HG03378 (cell line): ENCODE measurements around the gene MT1M.
"Not testable (repeated sequence)": the region's sequence is repeated elsewhere in the genome, so short reads cannot be mapped to it uniquely, and the experiment has no call there.

Experiments used
- ATAC-seq: cut with Tn5 transposase; IDR thresholded peaks from one replicate; pipeline ENCODE4 v1.9.1; 2021; ENCODE audit warnings: mild to moderate bottlenecking, moderate library complexity; ENCODE audit not compliant: unreplicated experiment

Gene MT1M

DNA sequence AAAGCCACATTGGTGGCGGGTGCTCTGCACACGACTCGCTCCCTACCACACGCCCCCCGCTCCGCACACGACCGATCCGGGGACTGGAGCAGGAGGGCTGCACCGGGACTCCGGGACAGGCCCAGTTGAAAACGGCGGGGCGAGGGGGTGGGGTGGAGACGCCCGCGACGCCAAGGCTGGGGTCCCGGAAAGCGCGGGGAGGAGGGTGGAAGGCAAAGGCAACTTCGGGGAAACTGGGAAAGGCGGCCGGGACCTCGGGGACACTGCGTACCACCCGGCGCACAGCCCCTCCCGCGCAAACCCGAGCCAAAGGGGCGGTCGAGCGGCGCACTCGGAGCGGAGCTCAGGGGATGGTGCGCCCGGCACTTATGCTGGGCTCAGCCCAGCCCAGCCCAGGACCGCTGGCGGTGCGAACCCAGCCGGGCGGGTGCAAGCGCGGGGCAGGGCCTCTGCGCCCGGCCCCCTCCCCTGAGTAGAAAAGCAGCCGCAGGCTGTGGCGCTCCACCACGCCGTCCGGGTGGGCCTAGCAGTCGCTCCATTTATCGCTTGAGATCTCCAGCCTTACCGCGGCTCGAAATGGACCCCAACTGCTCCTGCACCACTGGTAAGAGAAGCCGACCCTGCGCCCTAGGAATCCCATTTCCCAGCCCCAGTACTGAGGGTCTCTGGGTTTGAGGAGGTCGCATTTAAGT lies at the start of gene MT1M:
TSS of gene MT1M (plus strand) at position 504 of the 692 bp plus-strand sequence. CDS start at position 577, 73 bp downstream.
- ATAC-seq, result no peak

- ATAC-seq, result not testable (repeated sequence)
Measured at GRCh38 chr16:56582911-56583310, 49.5 kb upstream of the MT1M start.

GRCh38 chr16:56583351-56584168 lies 48.9 kb upstream of the MT1M start:
- no peak for ATAC-seq

DNA sequence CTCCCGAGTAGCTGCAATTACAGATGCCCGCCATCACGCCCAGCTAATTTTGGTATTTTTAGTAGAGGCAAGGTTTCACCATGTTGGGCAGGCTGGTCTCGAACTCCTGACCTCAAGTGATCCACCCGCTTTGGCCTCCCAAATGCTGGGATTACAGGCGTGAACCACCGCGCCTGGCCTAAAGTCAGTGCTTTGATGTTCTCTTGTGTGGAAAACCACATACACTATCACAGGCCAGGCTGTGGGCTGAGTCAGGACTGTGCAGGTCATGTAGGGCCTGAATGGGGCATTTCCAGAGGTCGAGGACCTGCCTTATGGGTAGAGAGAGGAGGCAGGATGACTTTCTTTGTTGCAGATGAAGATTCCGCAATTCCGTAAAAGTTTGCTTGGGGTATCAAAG lies 48.2 kb upstream of the MT1M start:
- ATAC-seq, result no peak

- ATAC-seq, result no peak
Measured at GRCh38 chr16:56588781-56589140, 43.7 kb upstream of the MT1M start.

- ATAC-seq, result no peak
Measured at GRCh38 chr16:56589141-56590039, 43.1 kb upstream of the MT1M start, which contains the start of gene MT3. Gene MT3, plus strand, starts transcription at chr16:56589528. Its CDS starts 63 bp downstream, at chr16:56589591.

GRCh38 chr16:56591377-56592060 lies 40.9 kb upstream of the MT1M start:
- ATAC-seq, result no peak

DNA sequence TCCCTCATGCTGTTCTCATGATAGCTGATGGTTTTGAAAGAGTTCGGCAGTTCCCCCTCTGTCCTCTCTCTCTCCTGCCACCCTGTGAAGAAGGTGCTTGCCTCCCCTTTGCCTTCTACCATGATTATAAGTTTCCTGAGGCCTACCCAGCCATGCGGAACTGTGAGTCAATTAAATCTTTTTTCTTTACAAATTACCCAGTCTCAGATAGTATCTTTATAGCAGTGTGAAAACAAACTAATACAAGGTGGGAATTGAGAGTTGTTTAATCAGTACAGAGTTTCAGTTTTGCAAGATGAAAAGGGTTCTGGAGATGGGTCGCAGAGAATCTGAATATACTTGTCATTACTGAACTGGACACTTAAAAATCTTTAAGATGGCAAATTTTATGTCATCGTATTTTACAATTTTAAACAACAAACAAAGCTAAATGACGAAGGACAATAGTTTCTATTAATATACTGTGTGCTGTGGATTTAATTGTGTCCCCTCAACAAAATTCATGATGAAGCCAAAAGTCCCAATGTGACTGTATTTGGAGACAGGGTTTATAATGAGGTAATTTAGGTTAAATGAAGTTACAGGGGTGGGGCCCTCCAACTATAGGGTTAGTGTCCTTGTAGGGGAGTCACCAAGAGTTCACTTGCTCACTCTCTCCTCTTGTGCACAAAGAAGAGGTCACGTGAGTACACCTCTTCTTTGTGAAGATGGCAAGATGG lies 38.7 kb upstream of the MT1M start:
- ATAC-seq, result no peak

DNA sequence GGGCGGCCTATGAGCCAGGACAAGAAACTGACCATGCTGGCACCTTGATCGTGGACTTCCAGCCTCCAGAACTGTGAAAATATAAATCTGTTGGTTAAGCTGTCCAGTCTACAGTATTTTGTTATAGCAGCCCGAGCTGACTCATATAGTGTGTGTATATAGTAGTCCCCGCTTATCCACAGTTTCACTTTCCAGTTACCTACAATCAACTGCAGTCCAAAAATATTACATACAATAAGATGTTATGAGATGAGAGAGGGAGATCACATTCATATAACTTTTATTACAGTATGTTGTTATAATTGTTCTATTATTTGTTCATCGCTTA lies 38.2 kb upstream of the MT1M start:
- no peak for ATAC-seq

GRCh38 chr16:56600398-56600999 lies 32.0 kb upstream of the MT1M start:
- ATAC-seq, result no peak

DNA sequence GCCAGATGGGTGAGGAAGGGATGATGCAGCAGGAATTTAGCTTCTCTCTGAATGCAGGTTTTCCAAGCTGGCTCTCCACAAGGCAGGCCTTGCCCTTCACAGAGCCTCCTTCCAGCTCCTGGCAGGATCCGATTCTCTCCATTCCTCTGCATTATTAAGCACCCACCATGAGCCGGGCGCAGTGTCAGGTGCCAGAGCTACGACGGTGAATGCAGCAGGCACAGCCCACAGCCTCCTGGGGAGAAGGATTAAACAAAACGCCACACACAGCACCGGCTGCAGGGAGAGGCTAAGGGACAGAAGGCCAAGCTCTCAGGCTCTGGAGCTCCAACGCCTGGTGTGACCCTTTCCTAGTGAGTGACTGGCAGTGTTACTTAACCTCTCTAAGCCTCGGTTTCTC lies 31.1 kb upstream of the MT1M start:
- ATAC-seq, result no peak

DNA sequence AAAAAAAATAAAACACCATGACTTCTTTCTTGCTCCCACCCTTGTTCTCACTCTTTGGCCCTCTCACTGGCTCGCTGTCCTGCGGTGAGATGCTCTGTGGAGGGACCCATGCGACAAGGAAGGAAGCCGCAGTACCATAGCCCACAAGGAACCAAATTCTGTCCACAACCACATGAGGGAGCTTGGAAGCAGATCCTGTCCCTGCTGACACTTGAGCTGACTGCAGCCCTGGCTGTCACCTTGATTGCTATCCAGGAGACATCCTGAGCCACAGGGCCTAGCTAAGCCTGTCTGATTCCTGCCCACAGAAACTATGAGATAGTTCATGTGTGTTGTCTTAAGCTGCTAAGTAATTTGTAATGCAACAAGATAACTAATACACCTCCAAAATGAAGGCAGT lies 28.9 kb upstream of the MT1M start:
- ATAC-seq, result no peak

DNA sequence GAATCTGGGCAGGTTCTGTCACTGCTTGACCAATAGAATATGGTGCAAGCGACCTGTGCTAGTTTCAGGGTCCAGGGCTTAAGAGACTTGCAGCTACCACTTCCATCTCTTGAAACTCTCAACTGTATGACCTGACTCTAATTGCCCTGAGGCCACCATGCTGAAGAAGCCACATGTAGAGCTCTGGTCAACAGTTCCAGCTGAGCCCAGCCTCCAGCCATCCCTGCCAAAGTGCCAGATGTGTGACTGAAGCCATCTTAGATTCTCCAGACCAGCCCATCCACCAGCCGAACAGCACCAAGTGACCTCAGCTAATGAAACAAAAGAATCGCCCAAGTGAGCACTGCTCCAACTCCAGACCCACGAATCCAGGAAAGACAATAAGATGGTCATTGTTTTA lies 27.5 kb upstream of the MT1M start:
- ATAC-seq, result no peak

DNA sequence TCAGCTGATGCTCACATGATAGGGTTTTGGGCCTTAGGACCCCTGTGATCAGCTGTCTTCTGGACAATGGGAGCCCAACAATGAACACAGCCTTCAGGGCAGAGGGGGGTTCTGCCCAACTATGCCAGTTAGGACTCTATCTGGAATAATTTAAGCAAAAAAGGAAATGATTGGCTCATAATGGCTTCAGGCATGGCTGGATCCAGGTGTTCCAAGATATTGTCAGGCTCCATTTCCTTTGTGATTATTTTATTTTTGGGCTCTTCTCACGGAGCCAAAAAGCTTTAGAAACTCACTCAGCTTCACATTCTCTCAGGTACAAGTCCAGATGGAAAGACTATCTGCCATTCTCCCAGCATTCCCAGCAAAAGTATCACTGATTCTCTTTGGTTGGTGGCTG lies 27.0 kb upstream of the MT1M start:
- no peak for ATAC-seq

GRCh38 chr16:56606071-56606475 lies 26.4 kb upstream of the MT1M start:
- no peak for ATAC-seq

- no peak for ATAC-seq
Measured at GRCh38 chr16:56606476-56607108, 25.9 kb upstream of the MT1M start.

DNA sequence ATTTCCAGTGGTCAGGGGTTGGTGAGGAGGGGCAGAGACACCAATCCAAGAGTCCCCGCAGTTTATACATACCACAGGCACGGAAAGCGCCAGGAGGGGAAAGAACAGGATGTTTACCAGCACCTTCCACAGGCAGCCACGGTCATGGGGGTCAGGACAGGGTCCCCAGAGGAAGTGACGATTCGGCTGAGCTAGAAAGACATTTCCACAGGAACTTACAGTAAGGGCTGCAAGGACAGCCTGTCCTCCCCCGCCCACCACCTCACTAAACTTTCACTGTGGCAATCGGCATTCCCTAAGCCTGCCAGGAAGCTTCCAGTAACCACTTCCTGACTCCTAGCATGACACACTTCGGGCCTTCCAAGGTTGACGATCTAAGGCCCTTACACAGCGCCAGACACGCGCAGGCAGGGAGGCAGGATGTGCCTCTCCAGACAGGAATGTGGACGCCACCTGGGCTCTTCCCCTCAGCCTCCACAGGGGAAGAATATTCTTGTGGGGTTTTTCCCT lies 25.3 kb upstream of the MT1M start:
- ATAC-seq, result no peak

DNA sequence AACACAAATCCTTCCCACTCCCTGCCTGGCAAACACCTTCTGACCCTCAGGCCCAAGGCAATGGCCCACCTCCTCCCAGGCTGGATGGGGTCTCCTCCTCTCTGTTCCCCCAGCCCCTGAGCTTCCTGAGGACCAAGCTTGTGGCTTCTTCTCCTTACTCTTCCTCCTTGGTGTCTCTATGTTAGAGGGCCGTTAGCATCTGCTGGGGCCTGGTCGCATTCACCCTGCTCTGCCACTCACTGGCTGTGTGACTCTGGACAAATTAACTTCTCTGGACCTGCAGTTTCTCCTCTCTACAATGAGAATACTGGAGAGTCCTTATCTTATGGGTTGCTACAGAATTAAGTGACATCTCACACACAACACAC lies 24.8 kb upstream of the MT1M start:
- ATAC-seq, result no peak
